ENCODE measurements around the gene XRCC5. TPM values are rescaled to one million over a fixed set of nuclear protein-coding genes. Genes with fewer than 3 reads are reported as not detected.

Gene XRCC5
- total RNA-seq, 1 experiment from 2014 or later, result 424 TPM

DNA sequence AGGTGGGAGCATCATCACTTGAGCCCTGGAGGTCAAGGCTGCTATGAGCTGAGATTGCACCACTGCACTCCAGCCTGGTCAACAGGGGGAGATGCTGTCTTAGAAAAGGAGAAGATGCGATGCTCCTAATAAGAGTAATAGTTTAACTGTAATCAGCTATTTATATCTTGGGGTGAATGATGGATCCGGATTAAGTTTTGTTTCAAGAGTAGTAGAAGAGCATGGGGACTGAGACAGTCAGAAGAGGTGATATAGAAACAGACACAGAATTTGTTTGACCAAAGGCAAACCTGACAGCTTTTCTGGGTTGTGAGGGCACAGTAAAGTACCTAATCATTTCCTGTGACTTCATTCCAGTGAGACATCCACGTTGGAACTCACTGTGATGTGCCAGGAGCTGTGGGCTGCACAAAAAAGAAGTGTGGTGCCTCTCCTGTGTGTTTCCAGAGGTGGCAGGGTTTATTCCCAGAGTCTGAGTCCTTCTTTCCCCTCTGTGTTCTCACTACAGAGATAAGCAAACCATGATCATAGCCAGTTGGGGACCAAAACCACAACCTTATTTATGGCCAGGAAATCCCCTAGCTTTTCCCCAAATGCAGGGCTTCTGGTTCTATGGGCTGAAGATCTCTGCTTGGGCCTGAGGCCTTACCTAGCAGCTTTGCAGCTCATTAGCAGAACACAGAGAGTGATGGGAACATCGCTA is 113.7 kb downstream of the XRCC5 start (continued):
- TF ChIP-seq, protein P1, sequence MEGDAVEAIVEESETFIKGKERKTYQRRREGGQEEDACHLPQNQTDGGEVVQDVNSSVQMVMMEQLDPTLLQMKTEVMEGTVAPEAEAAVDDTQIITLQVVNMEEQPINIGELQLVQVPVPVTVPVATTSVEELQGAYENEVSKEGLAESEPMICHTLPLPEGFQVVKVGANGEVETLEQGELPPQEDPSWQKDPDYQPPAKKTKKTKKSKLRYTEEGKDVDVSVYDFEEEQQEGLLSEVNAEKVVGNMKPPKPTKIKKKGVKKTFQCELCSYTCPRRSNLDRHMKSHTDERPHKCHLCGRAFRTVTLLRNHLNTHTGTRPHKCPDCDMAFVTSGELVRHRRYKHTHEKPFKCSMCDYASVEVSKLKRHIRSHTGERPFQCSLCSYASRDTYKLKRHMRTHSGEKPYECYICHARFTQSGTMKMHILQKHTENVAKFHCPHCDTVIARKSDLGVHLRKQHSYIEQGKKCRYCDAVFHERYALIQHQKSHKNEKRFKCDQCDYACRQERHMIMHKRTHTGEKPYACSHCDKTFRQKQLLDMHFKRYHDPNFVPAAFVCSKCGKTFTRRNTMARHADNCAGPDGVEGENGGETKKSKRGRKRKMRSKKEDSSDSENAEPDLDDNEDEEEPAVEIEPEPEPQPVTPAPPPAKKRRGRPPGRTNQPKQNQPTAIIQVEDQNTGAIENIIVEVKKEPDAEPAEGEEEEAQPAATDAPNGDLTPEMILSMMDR (IDR thresholded peaks at IDR 0.05 in 2 of 3, conservative IDR thresholded peaks at IDR 0.05 in 1 of 3; ENCODE audit: borderline replicate concordance in 1 of 3, insufficient read depth in 1 of 3, low read depth in 2 of 3, low read length in 2 of 3), result peak; percentile 37 to 53 (median 43); a peak in 4 of 6 replicates
- TF ChIP-seq CEBPB (IDR thresholded peaks at IDR 0.05; ENCODE audit: low read depth), result 0 out of 2 replicates have a peak, but pooled peaks have one; percentile 10
- no peak for TF ChIP-seq YY1 (IDR thresholded peaks at IDR 0.05; ENCODE audit: extremely low read depth, insufficient replicate concordance, low read depth, low read length)
- TF ChIP-seq SIN3A (IDR thresholded peaks at IDR 0.05; ENCODE audit: low read depth), result no peak
- TF ChIP-seq SRF (IDR thresholded peaks at IDR 0.05; ENCODE audit: low read depth), result no peak
- no peak for TF ChIP-seq CBX3 (IDR thresholded peaks at IDR 0.05; ENCODE audit: low read depth)
- TF ChIP-seq, protein P2, sequence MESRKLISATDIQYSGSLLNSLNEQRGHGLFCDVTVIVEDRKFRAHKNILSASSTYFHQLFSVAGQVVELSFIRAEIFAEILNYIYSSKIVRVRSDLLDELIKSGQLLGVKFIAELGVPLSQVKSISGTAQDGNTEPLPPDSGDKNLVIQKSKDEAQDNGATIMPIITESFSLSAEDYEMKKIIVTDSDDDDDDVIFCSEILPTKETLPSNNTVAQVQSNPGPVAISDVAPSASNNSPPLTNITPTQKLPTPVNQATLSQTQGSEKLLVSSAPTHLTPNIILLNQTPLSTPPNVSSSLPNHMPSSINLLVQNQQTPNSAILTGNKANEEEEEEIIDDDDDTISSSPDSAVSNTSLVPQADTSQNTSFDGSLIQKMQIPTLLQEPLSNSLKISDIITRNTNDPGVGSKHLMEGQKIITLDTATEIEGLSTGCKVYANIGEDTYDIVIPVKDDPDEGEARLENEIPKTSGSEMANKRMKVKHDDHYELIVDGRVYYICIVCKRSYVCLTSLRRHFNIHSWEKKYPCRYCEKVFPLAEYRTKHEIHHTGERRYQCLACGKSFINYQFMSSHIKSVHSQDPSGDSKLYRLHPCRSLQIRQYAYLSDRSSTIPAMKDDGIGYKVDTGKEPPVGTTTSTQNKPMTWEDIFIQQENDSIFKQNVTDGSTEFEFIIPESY (IDR thresholded peaks at IDR 0.05; ENCODE audit: extremely low read depth, insufficient replicate concordance, low read length), result no peak
- no peak for TF ChIP-seq TCF7L2 (IDR thresholded peaks at IDR 0.05; ENCODE audit: borderline replicate concordance, extremely low read depth, insufficient read depth, insufficient read length)
- TF ChIP-seq ZNF274 (IDR thresholded peaks at IDR 0.05; ENCODE audit: low read depth, low read length), result no peak

All from HCT116 (cell line).